Peyer's patch (tissue), 4 donors: Measurements from ENCODE around the gene GNAZ.

Source experiments
- POLR2A ChIP-seq, 2 donors: fragments of 450-650 bp; IDR thresholded peaks; one replicate each; pipeline ENCODE4 v1.5.1; 2017; ENCODE audit warnings: antibody characterized with exemption in 2 of 2, mild to moderate bottlenecking in 2 of 2, moderate library complexity in 2 of 2
- TF ChIP-seq, protein P1 (sequence below), 6 experiments: fragments of 450-650 bp in 4 of 6; fragments of 200-600 bp in 2 of 6; sonication (generic) in 1 of 6; IDR thresholded peaks; one replicate each; pipeline ENCODE4 v1.5.1; 2017 to 2019; ENCODE audit warnings: antibody characterized with exemption in 6 of 6, mild to moderate bottlenecking in 3 of 6, moderate library complexity in 1 of 6

DNA sequence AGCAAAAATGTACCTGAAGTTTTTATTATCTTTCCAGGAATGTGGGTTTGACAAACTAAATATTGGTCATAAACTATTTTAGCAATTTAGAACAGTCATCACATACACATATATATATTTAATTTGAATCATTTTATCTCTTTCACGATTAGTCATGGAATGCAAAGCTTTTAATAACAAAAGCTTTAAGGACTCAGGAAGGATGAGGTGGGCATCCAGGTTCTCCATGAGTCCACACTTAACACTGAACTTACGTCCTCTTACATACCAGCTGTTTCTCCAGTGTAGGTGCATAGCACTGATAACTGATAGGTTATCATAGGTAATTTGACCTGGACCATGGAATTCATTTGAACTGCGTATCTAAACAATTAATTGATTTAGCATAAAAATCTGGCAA, 28.1 kb upstream of the GNAZ start:
- TF ChIP-seq, protein P1, sequence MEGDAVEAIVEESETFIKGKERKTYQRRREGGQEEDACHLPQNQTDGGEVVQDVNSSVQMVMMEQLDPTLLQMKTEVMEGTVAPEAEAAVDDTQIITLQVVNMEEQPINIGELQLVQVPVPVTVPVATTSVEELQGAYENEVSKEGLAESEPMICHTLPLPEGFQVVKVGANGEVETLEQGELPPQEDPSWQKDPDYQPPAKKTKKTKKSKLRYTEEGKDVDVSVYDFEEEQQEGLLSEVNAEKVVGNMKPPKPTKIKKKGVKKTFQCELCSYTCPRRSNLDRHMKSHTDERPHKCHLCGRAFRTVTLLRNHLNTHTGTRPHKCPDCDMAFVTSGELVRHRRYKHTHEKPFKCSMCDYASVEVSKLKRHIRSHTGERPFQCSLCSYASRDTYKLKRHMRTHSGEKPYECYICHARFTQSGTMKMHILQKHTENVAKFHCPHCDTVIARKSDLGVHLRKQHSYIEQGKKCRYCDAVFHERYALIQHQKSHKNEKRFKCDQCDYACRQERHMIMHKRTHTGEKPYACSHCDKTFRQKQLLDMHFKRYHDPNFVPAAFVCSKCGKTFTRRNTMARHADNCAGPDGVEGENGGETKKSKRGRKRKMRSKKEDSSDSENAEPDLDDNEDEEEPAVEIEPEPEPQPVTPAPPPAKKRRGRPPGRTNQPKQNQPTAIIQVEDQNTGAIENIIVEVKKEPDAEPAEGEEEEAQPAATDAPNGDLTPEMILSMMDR (IDR thresholded peaks at IDR 0.05): no peak
- no peak for TF ChIP-seq POLR2A (IDR thresholded peaks at IDR 0.05)
